Measurements from ENCODE around the gene WNK1.

- peak; percentile 73 to 84 for TF ChIP-seq POLR2A (IDR thresholded peaks at IDR 0.05)
- no peak for TF ChIP-seq CTCF (IDR thresholded peaks at IDR 0.05)
Measured at GRCh38 chr12:751999-752694, at the start of gene WNK1.

All from adrenal gland (tissue), 5 donors.